SK-N-SH (cell line): Measurements from ENCODE around the gene AHCYL1. TPM values are rescaled to one million over a fixed set of nuclear protein-coding genes. Genes with fewer than 3 reads are reported as not detected.
"Not testable (repeated sequence)": the region's sequence is repeated elsewhere in the genome, so short reads cannot be mapped to it uniquely, and the experiment has no call there.

Experiments
- CTCF ChIA-PET: fragments of 300-600, 350-600 bp; formaldehyde crosslinking; extraction: SDS; loops from one replicate; lab custom pipeline; 2021; lab: Yijun Ruan, JAX
- POLR2A ChIA-PET: fragments of 350-600 bp; sonication (Branson Sonifier 250); formaldehyde crosslinking; extraction: SDS; loops from one replicate; lab custom pipeline; 2020; ENCODE audit warnings: antibody characterized with exemption, inconsistent platforms; lab: Yijun Ruan, JAX
- DNase-seq: peaks from one replicate; pipeline ENCODE4 v3.0.0; 2012
- H2AFZ ChIP-seq: fragments of 200-600 bp; sonication (generic); 2 replicates; pipeline ENCODE4 v1.8.1; 2016; ENCODE audit warnings: antibody characterized with exemption, mild to moderate bottlenecking, low read depth
- H3F3A ChIP-seq: fragments of 200-600 bp; sonication (generic); replicated peaks from 2 replicates; pipeline ENCODE3; 2016; ENCODE audit warnings: antibody characterized with exemption, mild to moderate bottlenecking; ENCODE audit not compliant: insufficient read depth
- H3K27ac ChIP-seq, 2 experiments: fragments of 200-500 bp in 1 of 2; fragments of 200-600 bp in 1 of 2; sonication (Bioruptor generic) in 1 of 2; sonication (generic), shearing (Covaris generic) in 1 of 2; 2 replicates each; pipeline versions ENCODE4 v1.5.1 to v1.6.1; 2014 to 2016; ENCODE audit warnings: low read depth in 2 of 2, inconsistent platforms in 1 of 2, low read length in 1 of 2, mild to moderate bottlenecking in 1 of 2, mixed read lengths in 1 of 2
- H3K27me3 ChIP-seq: fragments of 200-600 bp; sonication (generic), shearing (Covaris generic); 2 replicates; pipeline ENCODE4 v1.6.1; 2016; ENCODE audit warnings: mixed run types; ENCODE audit not compliant: insufficient read depth
- H3K36me3 ChIP-seq, 2 experiments: fragments of 200-500 bp in 1 of 2; fragments of 200-600 bp in 1 of 2; sonication (Bioruptor generic) in 1 of 2; sonication (generic) in 1 of 2; replicated peaks in 1 of 2; 2 replicates each; pipeline versions ENCODE3 to v1.5.1; 2014 to 2016; ENCODE audit warnings: low read length in 1 of 2, mild to moderate bottlenecking in 1 of 2; ENCODE audit not compliant: insufficient read depth in 2 of 2, control insufficient read depth in 1 of 2
- H3K4me1 ChIP-seq, 2 experiments: fragments of 200-500 bp in 1 of 2; fragments of 200-600 bp in 1 of 2; sonication (Bioruptor generic) in 1 of 2; sonication (generic), shearing (Covaris generic) in 1 of 2; 2 replicates each; pipeline versions ENCODE4 v1.5.1 to v1.6.1; 2014 to 2016; ENCODE audit warnings: low read depth in 1 of 2, low read length in 1 of 2, mixed run types in 1 of 2; ENCODE audit not compliant: insufficient read depth in 2 of 2, control insufficient read depth in 1 of 2
- H3K4me2 ChIP-seq: fragments of 200-600 bp; sonication (generic), shearing (Covaris generic); 2 replicates; pipeline ENCODE4 v1.6.1; 2017; ENCODE audit warnings: mixed run types
- H3K4me3 ChIP-seq, 2 experiments: fragments of 200-500 bp in 1 of 2; fragments of 200-600 bp in 1 of 2; sonication (Bioruptor generic) in 1 of 2; sonication (generic), shearing (Covaris generic) in 1 of 2; 2 replicates each; pipeline versions ENCODE4 v1.5.1 to v1.8.1; 2014 to 2016; ENCODE audit warnings: low read depth in 2 of 2, inconsistent platforms in 1 of 2, low read length in 1 of 2, mild to moderate bottlenecking in 1 of 2, mixed read lengths in 1 of 2, moderate library complexity in 1 of 2
- H3K79me2 ChIP-seq: fragments of 200-600 bp; sonication (generic); 2 replicates; pipeline ENCODE4 v1.8.1; 2017; ENCODE audit warnings: mild to moderate bottlenecking; ENCODE audit not compliant: insufficient read depth
- H3K9ac ChIP-seq: fragments of 200-600 bp; sonication (generic); 2 replicates; pipeline ENCODE4 v1.6.1; 2017; ENCODE audit warnings: mixed run types
- H3K9me2 ChIP-seq: fragments of 200-600 bp; sonication (generic); 2 replicates; pipeline ENCODE4 v1.6.1; 2017; ENCODE audit warnings: mixed run types
- H3K9me3 ChIP-seq: fragments of 200-600 bp; sonication (generic); 2 replicates; pipeline ENCODE4 v1.6.1; 2017; ENCODE audit warnings: mixed run types, mild to moderate bottlenecking, moderate library complexity
- H4K20me1 ChIP-seq: fragments of 200-600 bp; sonication (generic); 2 replicates; pipeline ENCODE4 v1.6.1; 2017; ENCODE audit warnings: mild to moderate bottlenecking, mixed run types; ENCODE audit not compliant: insufficient read depth
- CHD2 ChIP-seq: fragments of 150-350 bp; IDR thresholded peaks from 2 replicates; pipeline ENCODE4 v1.6.1; 2018; ENCODE audit warnings: low read length; ENCODE audit not compliant: partially characterized antibody
- CTCF ChIP-seq: fragments of 200-600 bp; sonication (generic); IDR thresholded peaks from 2 replicates; pipeline ENCODE4 v1.6.1; 2017; ENCODE audit warnings: antibody characterized with exemption, mild to moderate bottlenecking, moderate library complexity
- FOSL2 ChIP-seq: IDR thresholded peaks from 2 replicates; pipeline ENCODE4 v1.4.0; 2012; ENCODE audit warnings: low read depth, mild to moderate bottlenecking, moderate library complexity, borderline replicate concordance
- TCF12 ChIP-seq: IDR thresholded peaks from 2 replicates; pipeline ENCODE4 v1.4.0; 2012
- TEAD4 ChIP-seq: IDR thresholded peaks from 2 replicates; pipeline ENCODE4 v1.4.0; 2012; ENCODE audit warnings: mild to moderate bottlenecking, borderline replicate concordance; ENCODE audit not compliant: insufficient read depth
- WGBS: methylation state at CpG from one replicate; pipeline ENCODE4 v1.1.6; 2017; ENCODE audit warnings: low lambda C conversion rate; 5-methylcytosine and 5-hydroxymethylcytosine counted together
- polyA plus RNA-seq, 3 experiments: library from polyadenylated mRNA; depleted of rRNA; stranded (reverse); fragments of >200 nt; gene quantifications; 2 replicates each; pipeline ENCODE4 v1.2.3, GENCODE V29; 2012

The AHCYL1 gene
- polyA plus RNA-seq, 1 of the 3 experiments (the other 2 are of a cell fraction), result 39.7 TPM

- H3K36me3 ChIP-seq, H3K4me1 ChIP-seq, H3K4me2 ChIP-seq, DNase-seq, H3K9me2 ChIP-seq, H2AFZ ChIP-seq, H3K9me3 ChIP-seq, POLR2A ChIA-PET, H3F3A ChIP-seq, H3K27ac ChIP-seq, H3K4me3 ChIP-seq, H3K27me3 ChIP-seq, H3K79me2 ChIP-seq, H3K9ac ChIP-seq, H4K20me1 ChIP-seq: not testable (repeated sequence)
- CTCF ChIA-PET, result interaction anchor here (1.9 kb wide), 1 partner anchor 33 kb away, joined by 7 read pairs; the partner anchor contains the start of gene AHCYL1
- WGBS, result 86% methylated on average over 5 of the region's 5 CpGs
Measured at GRCh38 chr1:109951501-109951900, 33.1 kb upstream of the AHCYL1 start.

GRCh38 chr1:109954041-109954512 lies 30.5 kb upstream of the AHCYL1 start:
- Histone ChIP-seq H3F3A (peaks cover 4% of the 10 kb centered on the region), H3K27me3 (no peaks in the 10 kb centered on the region), H2AFZ (no peak overlapping the region), H3K36me3 (no peaks in the 10 kb centered on the region), H3K4me1 (peaks cover 0 to 8% of the 10 kb centered on the region in 2 experiments; a peak in 1 of 4 replicates), H4K20me1 (no peaks in the 10 kb centered on the region), H3K4me3 (no peak overlapping the region), H3K4me2 (no peak overlapping the region), H3K9me3 (no peaks in the 10 kb centered on the region), H3K79me2 (no peaks in the 10 kb centered on the region), H3K9ac (no peak overlapping the region), H3K27ac (peak overlapping the region in 1 of 2 experiments; percentile 71; a peak in 2 of 4 replicates), H3K9me2 (no peaks in the 10 kb centered on the region)
- WGBS, result 33% methylated on average over 1 of the region's 1 CpG
- ChIA-PET POLR2A (no interaction called here), CTCF (interaction anchor here (1.2 kb wide), 1 partner anchor 27 kb away, joined by 3 read pairs; no protein-coding TSS in a partner anchor)
- TF ChIP-seq TCF12 (peak; percentile 51; the same call in 1 of the 2 replicates), CHD2 (no peak)
- no peak for DNase-seq

GRCh38 chr1:109959632-109959973 lies 25.0 kb upstream of the AHCYL1 start:
- H3K4me1 ChIP-seq, result peaks cover 3 to 16% of the 10 kb centered on the region in 2 experiments; a peak in 2 of 4 replicates
- ChIA-PET POLR2A (no interaction called here), CTCF (interaction anchor here (1.3 to 5.4 kb wide), 3 partner anchors 23 to 184 kb away, joined by 3 to 33 read pairs (median 11); partner anchors contain the start of gene AHCYL1)
- peak overlapping the region; percentile 66 to 85; a peak in 3 of 4 replicates for H3K27ac ChIP-seq
- no peak for DNase-seq
- H3K79me2 ChIP-seq, result no peaks in the 10 kb centered on the region
- no peak overlapping the region for H3K4me3 ChIP-seq
- 18% methylated on average over 1 of the region's 1 CpG for WGBS
- no peaks in the 10 kb centered on the region for H3K9me2 ChIP-seq
- H3K9me3 ChIP-seq, result no peaks in the 10 kb centered on the region
- H4K20me1 ChIP-seq, result no peaks in the 10 kb centered on the region
- H3K36me3 ChIP-seq, result no peaks in the 10 kb centered on the region
- no peaks in the 10 kb centered on the region for H3F3A ChIP-seq
- peak overlapping the region; percentile 46; the same call in 1 of the 2 replicates for H3K4me2 ChIP-seq
- peak overlapping the region; percentile 48; the same call in 1 of the 2 replicates for H3K9ac ChIP-seq
- no peak for TF ChIP-seq CTCF
- 0 out of 2 replicates have a peak, but pooled peaks have one; percentile 18 for TF ChIP-seq FOSL2
- no peak for TF ChIP-seq TEAD4
- TF ChIP-seq, all 33 proteins: peak for 1
- Histone ChIP-seq H2AFZ (peak overlapping the region; percentile 80; the same call in 1 of the 2 replicates), H3K27me3 (no peaks in the 10 kb centered on the region)
